Activated CD4-positive, alpha-beta T cell treated with anti-CD3 and anti-CD28 coated beads, Interleukin-2, amount 50 U/mL, for 1 hour (primary cell): Measurements from ENCODE around the gene PIH1D2.
"Not testable (repeated sequence)": the region's sequence is repeated elsewhere in the genome, so short reads cannot be mapped to it uniquely, and the experiment has no call there.

Source experiments
- DNase-seq: peaks from one replicate; pipeline ENCODE4 v3.0.0-alpha.2; 2020

PIH1D2 gene

GRCh38 chr11:112050721-112051120 is 23.1 kb downstream of the PIH1D2 start:
- no peak for DNase-seq

- no peak for DNase-seq
Observed at GRCh38 chr11:112049777-112050176, 24.0 kb downstream of the PIH1D2 start.

GRCh38 chr11:112048256-112048655 is 25.6 kb downstream of the PIH1D2 start:
- DNase-seq, result not testable (repeated sequence)

- DNase-seq, result not testable (repeated sequence)
Observed at GRCh38 chr11:112046647-112047046, 27.2 kb downstream of the PIH1D2 start.

- DNase-seq, result no peak
Observed at GRCh38 chr11:112044961-112045360, 28.9 kb downstream of the PIH1D2 start.

- no peak for DNase-seq
Observed at GRCh38 chr11:112042961-112043304, 30.9 kb downstream of the PIH1D2 start.

GRCh38 chr11:112042161-112042960 is 31.5 kb downstream of the PIH1D2 start:
- DNase-seq, result no peak

GRCh38 chr11:112037527-112037926 is 36.3 kb downstream of the PIH1D2 start:
- no peak for DNase-seq

GRCh38 chr11:112033902-112034301 is 39.9 kb downstream of the PIH1D2 start:
- DNase-seq, result no peak

GRCh38 chr11:112029460-112029859 is 44.4 kb downstream of the PIH1D2 start:
- DNase-seq, result no peak

- not testable (repeated sequence) for DNase-seq
Observed at GRCh38 chr11:112026784-112027410, 46.9 kb downstream of the PIH1D2 start.

GRCh38 chr11:112025707-112026106 is 48.1 kb downstream of the PIH1D2 start:
- no peak for DNase-seq

- peak; percentile 79 for DNase-seq
Observed at GRCh38 chr11:112024773-112025678, 48.8 kb downstream of the PIH1D2 start, which contains the start of gene DLAT. Gene DLAT (plus strand): TSS chr11:112025408. CDS start chr11:112025473, 65 bp downstream.

- no peak for DNase-seq
Observed at GRCh38 chr11:112024178-112024772, 49.5 kb downstream of the PIH1D2 start.

GRCh38 chr11:112023104-112023503 is 50.7 kb downstream of the PIH1D2 start:
- DNase-seq, result no peak

GRCh38 chr11:112019066-112019465 is 54.8 kb downstream of the PIH1D2 start:
- no peak for DNase-seq
